ENCODE data around the gene ZBTB17.

Gene ZBTB17

DNA sequence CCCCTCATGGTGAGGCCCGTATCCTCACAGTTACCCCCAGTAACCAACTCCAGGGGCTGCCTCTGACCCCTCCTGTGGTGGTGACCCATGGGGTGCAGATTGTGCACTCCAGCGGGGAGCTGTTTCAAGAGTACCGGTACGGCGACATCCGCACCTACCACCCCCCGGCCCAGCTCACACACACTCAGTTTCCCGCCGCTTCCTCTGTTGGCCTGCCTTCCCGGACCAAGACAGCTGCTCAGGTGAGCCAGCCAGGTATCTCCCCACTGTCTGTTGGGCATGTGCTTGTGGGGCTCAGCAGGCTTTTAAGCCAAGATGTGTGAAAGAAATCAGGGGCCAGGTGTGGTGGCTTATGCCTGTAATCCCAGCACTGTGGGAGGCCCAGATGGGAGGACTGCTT is 39.9 kb downstream of the ZBTB17 start:
- no peak for TF ChIP-seq POLR2AphosphoS5 (IDR thresholded peaks at IDR 0.05; ENCODE audit: low read depth)
- no peak for TF ChIP-seq GABPA (IDR thresholded peaks at IDR 0.05; ENCODE audit: low read depth)
- no peak for TF ChIP-seq SPI1 (IDR thresholded peaks at IDR 0.05; ENCODE audit: borderline replicate concordance, low read depth)
- TF ChIP-seq, protein P1, sequence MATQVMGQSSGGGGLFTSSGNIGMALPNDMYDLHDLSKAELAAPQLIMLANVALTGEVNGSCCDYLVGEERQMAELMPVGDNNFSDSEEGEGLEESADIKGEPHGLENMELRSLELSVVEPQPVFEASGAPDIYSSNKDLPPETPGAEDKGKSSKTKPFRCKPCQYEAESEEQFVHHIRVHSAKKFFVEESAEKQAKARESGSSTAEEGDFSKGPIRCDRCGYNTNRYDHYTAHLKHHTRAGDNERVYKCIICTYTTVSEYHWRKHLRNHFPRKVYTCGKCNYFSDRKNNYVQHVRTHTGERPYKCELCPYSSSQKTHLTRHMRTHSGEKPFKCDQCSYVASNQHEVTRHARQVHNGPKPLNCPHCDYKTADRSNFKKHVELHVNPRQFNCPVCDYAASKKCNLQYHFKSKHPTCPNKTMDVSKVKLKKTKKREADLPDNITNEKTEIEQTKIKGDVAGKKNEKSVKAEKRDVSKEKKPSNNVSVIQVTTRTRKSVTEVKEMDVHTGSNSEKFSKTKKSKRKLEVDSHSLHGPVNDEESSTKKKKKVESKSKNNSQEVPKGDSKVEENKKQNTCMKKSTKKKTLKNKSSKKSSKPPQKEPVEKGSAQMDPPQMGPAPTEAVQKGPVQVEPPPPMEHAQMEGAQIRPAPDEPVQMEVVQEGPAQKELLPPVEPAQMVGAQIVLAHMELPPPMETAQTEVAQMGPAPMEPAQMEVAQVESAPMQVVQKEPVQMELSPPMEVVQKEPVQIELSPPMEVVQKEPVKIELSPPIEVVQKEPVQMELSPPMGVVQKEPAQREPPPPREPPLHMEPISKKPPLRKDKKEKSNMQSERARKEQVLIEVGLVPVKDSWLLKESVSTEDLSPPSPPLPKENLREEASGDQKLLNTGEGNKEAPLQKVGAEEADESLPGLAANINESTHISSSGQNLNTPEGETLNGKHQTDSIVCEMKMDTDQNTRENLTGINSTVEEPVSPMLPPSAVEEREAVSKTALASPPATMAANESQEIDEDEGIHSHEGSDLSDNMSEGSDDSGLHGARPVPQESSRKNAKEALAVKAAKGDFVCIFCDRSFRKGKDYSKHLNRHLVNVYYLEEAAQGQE (IDR thresholded peaks at IDR 0.05; ENCODE audit: insufficient replicate concordance, low read depth) = no peak
- TF ChIP-seq, protein P2, sequence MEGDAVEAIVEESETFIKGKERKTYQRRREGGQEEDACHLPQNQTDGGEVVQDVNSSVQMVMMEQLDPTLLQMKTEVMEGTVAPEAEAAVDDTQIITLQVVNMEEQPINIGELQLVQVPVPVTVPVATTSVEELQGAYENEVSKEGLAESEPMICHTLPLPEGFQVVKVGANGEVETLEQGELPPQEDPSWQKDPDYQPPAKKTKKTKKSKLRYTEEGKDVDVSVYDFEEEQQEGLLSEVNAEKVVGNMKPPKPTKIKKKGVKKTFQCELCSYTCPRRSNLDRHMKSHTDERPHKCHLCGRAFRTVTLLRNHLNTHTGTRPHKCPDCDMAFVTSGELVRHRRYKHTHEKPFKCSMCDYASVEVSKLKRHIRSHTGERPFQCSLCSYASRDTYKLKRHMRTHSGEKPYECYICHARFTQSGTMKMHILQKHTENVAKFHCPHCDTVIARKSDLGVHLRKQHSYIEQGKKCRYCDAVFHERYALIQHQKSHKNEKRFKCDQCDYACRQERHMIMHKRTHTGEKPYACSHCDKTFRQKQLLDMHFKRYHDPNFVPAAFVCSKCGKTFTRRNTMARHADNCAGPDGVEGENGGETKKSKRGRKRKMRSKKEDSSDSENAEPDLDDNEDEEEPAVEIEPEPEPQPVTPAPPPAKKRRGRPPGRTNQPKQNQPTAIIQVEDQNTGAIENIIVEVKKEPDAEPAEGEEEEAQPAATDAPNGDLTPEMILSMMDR (IDR thresholded peaks at IDR 0.05; ENCODE audit: insufficient read depth, low read length) = no peak
- Histone ChIP-seq H3K27ac (replicated peaks) (no peak overlapping the region), H3K27me3 (ENCODE audit: insufficient read depth, poor library complexity, severe bottlenecking) (no peaks in the 10 kb centered on the region), H3K4me3 (replicated peaks; ENCODE audit: insufficient read depth, low read length) (no peak overlapping the region)
- no peak for DNase-seq (ENCODE audit: low read depth in 1 of 2, low spot score in 1 of 2)

- no peaks in the 10 kb centered on the region for H3K27me3 ChIP-seq (ENCODE audit: insufficient read depth, poor library complexity, severe bottlenecking)
- no peak overlapping the region for H3K4me3 ChIP-seq (replicated peaks; ENCODE audit: insufficient read depth, low read length)
- DNase-seq (ENCODE audit: low read depth in 1 of 2, low spot score in 1 of 2) = no peak
- H3K27ac ChIP-seq (replicated peaks) = no peak overlapping the region
- TF ChIP-seq POLR2AphosphoS5 (IDR thresholded peaks at IDR 0.05; ENCODE audit: low read depth) (peak; percentile 34; the same call in 1 of the 2 replicates), GABPA (IDR thresholded peaks at IDR 0.05; ENCODE audit: low read depth) (no peak)
Observed at GRCh38 chr1:15935056-15935950, 40.6 kb downstream of the ZBTB17 start.

DNA sequence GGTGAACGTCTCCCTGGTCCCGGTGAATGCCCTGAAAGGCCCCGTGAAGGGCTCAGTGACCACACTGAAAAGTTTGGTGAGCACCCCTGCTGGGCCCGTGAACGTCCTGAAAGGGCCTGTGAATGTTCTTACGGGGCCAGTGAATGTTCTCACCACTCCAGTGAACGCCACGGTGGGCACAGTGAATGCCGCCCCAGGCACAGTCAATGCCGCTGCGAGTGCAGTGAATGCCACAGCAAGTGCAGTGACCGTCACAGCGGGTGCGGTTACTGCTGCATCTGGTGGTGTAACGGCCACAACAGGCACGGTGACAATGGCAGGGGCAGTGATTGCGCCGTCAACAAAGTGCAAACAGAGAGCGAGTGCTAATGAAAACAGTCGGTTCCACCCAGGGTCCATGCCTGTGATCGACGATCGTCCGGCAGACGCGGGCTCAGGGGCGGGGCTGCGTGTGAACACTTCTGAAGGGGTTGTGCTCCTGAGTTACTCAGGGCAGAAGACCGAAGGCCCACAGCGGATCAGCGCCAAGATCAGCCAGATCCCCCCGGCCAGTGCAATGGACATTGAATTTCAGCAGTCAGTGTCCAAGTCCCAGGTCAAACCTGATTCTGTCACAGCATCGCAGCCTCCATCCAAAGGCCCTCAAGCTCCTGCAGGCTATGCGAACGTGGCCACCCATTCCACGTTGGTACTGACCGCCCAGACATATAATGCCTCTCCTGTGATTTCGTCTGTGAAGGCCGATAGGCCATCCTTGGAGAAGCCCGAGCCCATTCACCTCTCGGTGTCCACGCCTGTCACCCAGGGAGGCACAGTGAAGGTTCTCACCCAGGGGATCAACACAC is 41.5 kb downstream of the ZBTB17 start:
- Histone ChIP-seq H3K27ac (replicated peaks) (no peak overlapping the region), H3K4me3 (replicated peaks; ENCODE audit: insufficient read depth, low read length) (no peak overlapping the region), H3K27me3 (ENCODE audit: insufficient read depth, poor library complexity, severe bottlenecking) (no peaks in the 10 kb centered on the region)
- no peak for TF ChIP-seq POLR2AphosphoS5 (IDR thresholded peaks at IDR 0.05; ENCODE audit: low read depth)
- TF ChIP-seq SPI1 (IDR thresholded peaks at IDR 0.05; ENCODE audit: borderline replicate concordance, low read depth) = no peak
- TF ChIP-seq, protein P1 (IDR thresholded peaks at IDR 0.05; ENCODE audit: insufficient replicate concordance, low read depth) = no peak
- TF ChIP-seq GABPA (IDR thresholded peaks at IDR 0.05; ENCODE audit: low read depth) = no peak
- TF ChIP-seq, protein P2 (IDR thresholded peaks at IDR 0.05; ENCODE audit: insufficient read depth, low read length) = no peak
- no peak for DNase-seq (ENCODE audit: low read depth in 1 of 2, low spot score in 1 of 2)

DNA sequence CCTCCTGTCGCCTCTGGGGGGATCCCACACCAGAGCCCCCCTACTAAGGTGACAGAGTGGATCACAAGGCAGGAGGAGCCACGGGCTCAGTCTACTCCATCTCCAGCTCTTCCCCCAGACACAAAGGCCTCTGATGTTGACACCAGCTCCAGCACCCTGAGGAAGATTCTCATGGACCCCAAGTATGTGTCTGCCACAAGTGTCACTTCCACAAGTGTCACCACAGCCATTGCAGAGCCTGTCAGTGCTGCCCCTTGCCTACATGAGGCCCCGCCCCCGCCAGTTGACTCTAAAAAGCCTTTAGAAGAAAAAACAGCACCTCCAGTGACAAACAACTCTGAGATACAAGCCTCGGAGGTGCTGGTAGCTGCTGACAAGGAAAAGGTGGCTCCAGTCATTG is 42.2 kb downstream of the ZBTB17 start:
- H3K4me3 ChIP-seq (replicated peaks; ENCODE audit: insufficient read depth, low read length) = no peak overlapping the region
- H3K27ac ChIP-seq (replicated peaks) = no peak overlapping the region
- H3K27me3 ChIP-seq (ENCODE audit: insufficient read depth, poor library complexity, severe bottlenecking) = no peaks in the 10 kb centered on the region
- no peak for DNase-seq (ENCODE audit: low read depth in 1 of 2, low spot score in 1 of 2)
- TF ChIP-seq SPI1 (IDR thresholded peaks at IDR 0.05; ENCODE audit: borderline replicate concordance, low read depth) (no peak), GABPA (IDR thresholded peaks at IDR 0.05; ENCODE audit: low read depth) (no peak)
- TF ChIP-seq, protein P2 (IDR thresholded peaks at IDR 0.05; ENCODE audit: insufficient read depth, low read length) = no peak
- TF ChIP-seq, protein P1 (IDR thresholded peaks at IDR 0.05; ENCODE audit: insufficient replicate concordance, low read depth) = no peak
